Endothelial cell of umbilical vein (primary cell): ENCODE measurements around the gene HUWE1.

Source experiments
- CTCF ChIP-seq, 2 donors: IDR thresholded peaks; 1 replicate in 1 of 2; 2 replicates in 1 of 2; pipeline ENCODE4 v1.5.1; 2011; ENCODE audit warnings: low read length in 2 of 2, mild to moderate bottlenecking in 2 of 2, moderate library complexity in 2 of 2, control low read depth in 1 of 2, inconsistent platforms in 1 of 2, low read depth in 1 of 2; ENCODE audit not compliant: insufficient read depth in 1 of 2; ENCODE audit errors: extremely low read depth in 1 of 2
- EZH2 ChIP-seq: IDR thresholded peaks from 2 replicates; pipeline ENCODE4 v1.6.1; 2012; ENCODE audit warnings: borderline replicate concordance, low read depth, mild to moderate bottlenecking, moderate library complexity, low read length, inconsistent platforms; ENCODE audit not compliant: severe bottlenecking
- FOS ChIP-seq: IDR thresholded peaks from 2 replicates; pipeline ENCODE4 v1.6.1; 2011; ENCODE audit warnings: mild to moderate bottlenecking, low read length, moderate library complexity, borderline replicate concordance; ENCODE audit not compliant: insufficient read depth
- JUN ChIP-seq: IDR thresholded peaks from 2 replicates; pipeline ENCODE4 v1.6.1; 2011; ENCODE audit warnings: borderline replicate concordance, low read depth; ENCODE audit not compliant: insufficient read length, insufficient read depth
- MAX ChIP-seq: IDR thresholded peaks from 2 replicates; pipeline ENCODE4 v1.6.1; 2011; ENCODE audit not compliant: insufficient read depth, insufficient read length
- POLR2A ChIP-seq: IDR thresholded peaks from 2 replicates; pipeline ENCODE4 v1.6.1; 2012; ENCODE audit warnings: low read depth, mild to moderate bottlenecking, control low read depth, low read length
- POLR2AphosphoS5 ChIP-seq: IDR thresholded peaks from 2 replicates; pipeline ENCODE4 v1.6.1; 2012; ENCODE audit warnings: low read depth, mild to moderate bottlenecking, control low read depth, low read length, moderate library complexity; ENCODE audit not compliant: insufficient read depth

- TF ChIP-seq POLR2AphosphoS5 (no peak), POLR2A (no peak), CTCF (IDR thresholded peaks at IDR 0.05; ENCODE audit: extremely low read depth in 1 of 2, insufficient read depth in 1 of 2, low read depth in 1 of 2, low read length in 2 of 2) (no peak), EZH2 (no peak), JUN (no peak), MAX (no peak), FOS (no peak)
Measured at GRCh38 chrX:53713987-53714579, 27.6 kb upstream of the HUWE1 start.
